GM12878 (cell line): ENCODE data around the gene HERPUD2. TPM values are rescaled to one million over a fixed set of nuclear protein-coding genes. Genes with fewer than 3 reads are reported as not detected.
A peak's percentile ranks its signal among the peaks of the same experiment; 100 is the strongest.

Source experiments
- ATAC-seq: fragments of 200-7000 bp; cut with Tn5 transposase; 3 replicates; pipeline ENCODE4 v1.9.1; 2020; ENCODE audit warnings: mild to moderate bottlenecking, moderate library complexity
- BruUV-seq: library from RNA; stranded (reverse); fragments of 400-500 nt; replicated peaks from 2 replicates; lab custom pipeline; 2021; lab: Mats Ljungman, UMichigan
- CTCF ChIA-PET: fragments of 300-600 bp; sonication (Branson Sonifier 250); formaldehyde crosslinking; extraction: SDS; loops from one replicate; lab custom pipeline; 2021; ENCODE audit warnings: inconsistent platforms; lab: Yijun Ruan, JAX
- POLR2A ChIA-PET: fragments of 350-600 bp; formaldehyde crosslinking; extraction: SDS; loops from one replicate; lab custom pipeline; 2021; ENCODE audit warnings: inconsistent platforms; lab: Charles Lee
- RAD21 ChIA-PET: fragments of 300-600 bp; sonication (Branson Sonifier 250); formaldehyde crosslinking; loops from one replicate; lab custom pipeline; 2023; ENCODE audit warnings: antibody characterized with exemption; ENCODE audit not compliant: unreplicated experiment; lab: Charles Lee
- SMC1A ChIA-PET: fragments of 300-600 bp; sonication (Branson Sonifier 250); formaldehyde crosslinking; loops from one replicate; lab custom pipeline; 2023; ENCODE audit not compliant: unreplicated experiment, uncharacterized antibody; lab: Charles Lee
- DNase-seq: peaks from one replicate; pipeline ENCODE4 v3.0.0-alpha.2; 2011; ENCODE audit warnings: low read depth, low spot score
- FAIRE-seq: peaks from 3 replicates; lab custom pipeline; 2011; peaks lifted over from hg19 to GRCh38; lab: Jason Lieb, UNC
- H2AFZ ChIP-seq: 2 replicates; pipeline ENCODE4 v1.6.0; 2011; ENCODE audit warnings: low read depth, low read length, control low read depth; ENCODE audit not compliant: control insufficient read depth
- H3K27ac ChIP-seq: 2 replicates; pipeline ENCODE4 v1.5.1; 2011; ENCODE audit warnings: control low read depth; ENCODE audit not compliant: control insufficient read depth, insufficient read depth
- H3K27me3 ChIP-seq, 2 experiments: replicated peaks in 1 of 2; 2 replicates each; pipeline versions ENCODE4 v1.6.0 to v1.6.1; 2011; ENCODE audit warnings: low read length in 1 of 2; ENCODE audit not compliant: control insufficient read depth in 2 of 2, insufficient read depth in 2 of 2
- H3K36me3 ChIP-seq, 2 experiments: 2 replicates each; pipeline ENCODE4 v1.5.1; 2011; ENCODE audit warnings: low read length in 1 of 2; ENCODE audit not compliant: control insufficient read depth in 2 of 2, insufficient read depth in 2 of 2
- H3K4me1 ChIP-seq: 2 replicates; pipeline ENCODE4 v1.6.1; 2011; ENCODE audit warnings: mild to moderate bottlenecking, low read length, moderate library complexity, mixed read lengths; ENCODE audit not compliant: control insufficient read depth, insufficient read depth
- H3K4me2 ChIP-seq: 2 replicates; pipeline ENCODE4 v1.6.0; 2011; ENCODE audit warnings: control low read depth; ENCODE audit not compliant: control insufficient read depth, insufficient read depth
- H3K4me3 ChIP-seq: fragments of 200-600 bp; sonication (generic); 2 replicates; pipeline ENCODE4 v1.5.1; 2016
- H3K79me2 ChIP-seq: 2 replicates; pipeline ENCODE4 v1.6.0; 2011; ENCODE audit warnings: low read length; ENCODE audit not compliant: control insufficient read depth, insufficient read depth
- H3K9ac ChIP-seq: 2 replicates; pipeline ENCODE4 v1.8.0; 2011; ENCODE audit warnings: low read length, control low read depth, mixed read lengths; ENCODE audit not compliant: control insufficient read depth, insufficient read depth
- H3K9me3 ChIP-seq: replicated peaks from 3 replicates; pipeline ENCODE4 v1.5.1; 2011; ENCODE audit warnings: mild to moderate bottlenecking, low read length; ENCODE audit not compliant: control insufficient read depth, insufficient read depth
- H4K20me1 ChIP-seq: 2 replicates; pipeline ENCODE4 v1.6.0; 2011; ENCODE audit not compliant: control insufficient read depth, insufficient read depth
- ATF7 ChIP-seq: fragments of 450-650 bp; IDR thresholded peaks from 2 replicates; pipeline ENCODE4 v1.6.1; 2016; ENCODE audit warnings: low read depth, mild to moderate bottlenecking
- BMI1 ChIP-seq: fragments of 450-650 bp; IDR thresholded peaks from 2 replicates; pipeline ENCODE4 v1.6.1; 2016; ENCODE audit warnings: mild to moderate bottlenecking, moderate library complexity, borderline replicate concordance
- CBX5 ChIP-seq: sonication (generic); IDR thresholded peaks from 2 replicates; pipeline ENCODE4 v1.6.1; 2016; ENCODE audit warnings: low read depth, moderate library complexity, mild to moderate bottlenecking, inconsistent platforms
- FOS ChIP-seq: IDR thresholded peaks from 3 replicates; pipeline ENCODE4 v1.6.1; 2011; ENCODE audit warnings: borderline replicate concordance; ENCODE audit not compliant: insufficient read length; ENCODE audit errors: extremely low read depth
- LARP7 ChIP-seq: fragments of 450-650 bp; IDR thresholded peaks from 2 replicates; pipeline ENCODE4 v1.6.1; 2017; ENCODE audit warnings: mild to moderate bottlenecking
- MEF2B ChIP-seq: fragments of 450-650 bp; IDR thresholded peaks from 2 replicates; pipeline ENCODE4 v1.6.1; 2018; ENCODE audit warnings: mild to moderate bottlenecking, moderate library complexity; ENCODE audit not compliant: partially characterized antibody, poor library complexity, severe bottlenecking
- NFYA ChIP-seq: IDR thresholded peaks from 2 replicates; pipeline ENCODE4 v1.6.1; 2011; ENCODE audit warnings: low read depth, mild to moderate bottlenecking, low read length, improper control_type of control experiment, borderline replicate concordance
- SMARCA5 ChIP-seq: fragments of 450-650 bp; IDR thresholded peaks from 2 replicates; pipeline ENCODE4 v1.6.1; 2017; ENCODE audit warnings: mild to moderate bottlenecking
- WGBS: methylation state at CpG from one replicate; pipeline ENCODE4 v1.1.6; 2016; ENCODE audit warnings: low lambda C conversion rate; ENCODE audit not compliant: insufficient replicate concordance, insufficient coverage; ENCODE audit errors: missing lambda C conversion rate; 5-methylcytosine and 5-hydroxymethylcytosine counted together
- in situ Hi-C: fragments of 300-500 bp; cut with MboI; formaldehyde crosslinking; loops from 9 replicates; pipeline ENCODE4 v1.14.3; 2018; ENCODE audit warnings: mixed read lengths
- intact Hi-C: fragments of 100-400 bp; cut with micrococcal nuclease; formaldehyde crosslinking; loops from one replicate; pipeline ENCODE4 v1.14.2; 2022; ENCODE audit not compliant: unreplicated experiment
- polyA plus RNA-seq, 11 experiments: library from polyadenylated mRNA; depleted of rRNA in 4 of 11; unstranded in 6 of 11; stranded (reverse) in 5 of 11; fragments of >200 nt; fragmentation: Nextera tagmentation in 4 of 11; fragmentation: Illumina TruSeq in 1 of 11; extraction: Ambion mirVana in 4 of 11; extraction: Trizol in 1 of 11; gene quantifications; 1 replicate in 1 of 11; 2 replicates in 10 of 11; pipeline versions ENCODE4 v1.2.1 to v1.2.3, GENCODE V29; 2011 to 2016; ENCODE audit warnings: inconsistent platforms in 2 of 11, missing spikeins in 2 of 11, low read depth in 1 of 11
- total RNA-seq, 4 experiments: library from RNA; depleted of rRNA in 3 of 4; stranded (reverse); fragments of >200 nt in 3 of 4; fragmentation: Illumina TruSeq in 1 of 4; extraction: Trizol in 1 of 4; gene quantifications; 2 replicates each; pipeline versions ENCODE4 v1.2.1 to v1.2.3, GENCODE V29; 2013 to 2021
- TF ChIP-seq, protein P1 (sequence below), 3 experiments: IDR thresholded peaks in 2 of 3; conservative IDR thresholded peaks in 1 of 3; 2 replicates each; pipeline ENCODE4 v1.5.1; 2011; ENCODE audit warnings: low read depth in 3 of 3, low read length in 3 of 3, mild to moderate bottlenecking in 3 of 3, control low read depth in 2 of 3, moderate library complexity in 2 of 3, inconsistent platforms in 1 of 3, mixed read lengths in 1 of 3; ENCODE audit not compliant: control insufficient read depth in 2 of 3, insufficient read depth in 1 of 3; ENCODE audit errors: extremely low read depth in 1 of 3
- TF ChIP-seq, protein P2 (sequence below): IDR thresholded peaks from 2 replicates; pipeline ENCODE4 v1.6.1; 2011; ENCODE audit warnings: low read depth, low read length, improper control_type of control experiment, borderline replicate concordance
- TF ChIP-seq, protein P3 (sequence below): IDR thresholded peaks from 2 replicates; pipeline ENCODE4 v1.6.1; 2012; ENCODE audit warnings: mild to moderate bottlenecking, low read depth, low read length

HERPUD2 gene
- total and polyA plus RNA-seq, 10 of the 15 experiments (the other 5 are each of a cell fraction or from before 2014, with no cell fraction given), result 4.7 to 69.6 (median 13.9) TPM

DNA sequence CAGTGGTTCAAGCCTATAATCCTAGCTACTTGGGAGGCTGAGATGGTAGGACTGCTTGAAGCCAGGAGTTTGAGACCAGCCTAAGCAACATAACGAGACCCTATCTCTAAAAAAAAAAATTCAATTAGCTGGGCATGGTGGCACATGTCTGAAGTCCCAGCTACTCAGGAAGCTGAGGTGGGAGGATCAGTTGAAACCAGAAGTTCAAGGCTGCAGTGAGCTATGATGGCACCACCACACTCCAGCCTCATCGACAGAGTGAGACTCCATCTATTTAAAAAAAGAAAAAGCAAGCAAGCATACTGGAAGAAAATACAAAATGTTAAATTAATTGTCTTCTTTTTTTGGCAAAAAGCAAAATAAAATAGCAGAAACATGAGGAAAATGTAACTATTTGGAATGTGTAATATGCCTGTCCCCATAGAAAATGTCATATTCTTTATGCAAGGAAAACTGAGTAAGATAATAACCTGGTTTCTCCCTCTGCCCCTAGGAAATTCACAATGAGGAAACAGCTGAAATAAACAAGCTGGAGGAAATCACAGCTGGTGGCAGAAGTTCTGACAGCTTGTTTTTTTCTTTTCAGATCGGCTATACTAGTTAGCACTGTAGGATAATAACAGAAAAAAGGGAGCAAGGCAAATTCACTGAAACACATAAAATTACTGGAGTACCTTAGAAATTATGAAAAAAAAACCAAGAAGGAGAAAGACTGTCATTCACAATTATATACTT lies 48.5 kb downstream of the HERPUD2 start:
- H3K36me3 ChIP-seq, result peaks cover 4 to 5% of the 10 kb centered on the region in 2 experiments; a peak in 2 of 4 replicates
- ChIA-PET CTCF (interaction anchor here (0.6 to 1.3 kb wide), 6 partner anchors 11 to 751 kb away, joined by 3 to 4 read pairs (median 3); no protein-coding TSS in a partner anchor), RAD21 (interaction anchor here (1.0 to 2.0 kb wide), 6 partner anchors 11 to 81 kb away, joined by 3 to 6 read pairs (median 4); no protein-coding TSS in a partner anchor), POLR2A (interaction anchor here (0.7 to 1.0 kb wide), 2 partner anchors 79 to 153 kb away, joined by 3 to 4 read pairs; no protein-coding TSS in a partner anchor), SMC1A (interaction anchor here (0.6 to 2.5 kb wide), 13 partner anchors 9 to 235 kb away, joined by 3 to 11 read pairs (median 6); no protein-coding TSS in a partner anchor)
- no peak overlapping the region for H2AFZ ChIP-seq
- no peaks in the 10 kb centered on the region; the same call in 2 of the 3 replicates for H3K9me3 ChIP-seq
- H3K27ac ChIP-seq, result peak overlapping the region; percentile 58
- DNase-seq, result no peak
- no peak for FAIRE-seq
- no peaks in the 10 kb centered on the region for H4K20me1 ChIP-seq
- H3K27me3 ChIP-seq, result no peaks in the 10 kb centered on the region
- peak; percentile 58 for ATAC-seq
- intact Hi-C loops (loop anchor here (5.0 kb wide), 1 partner anchor 46 kb away; no protein-coding TSS in a partner anchor), in situ Hi-C loops (no loop called here)
- TF ChIP-seq MEF2B (no peak), BMI1 (no peak), NFYA (no peak), FOS (no peak), CBX5 (no peak), SMARCA5 (no peak), LARP7 (no peak), ATF7 (no peak)
- TF ChIP-seq, protein P1, sequence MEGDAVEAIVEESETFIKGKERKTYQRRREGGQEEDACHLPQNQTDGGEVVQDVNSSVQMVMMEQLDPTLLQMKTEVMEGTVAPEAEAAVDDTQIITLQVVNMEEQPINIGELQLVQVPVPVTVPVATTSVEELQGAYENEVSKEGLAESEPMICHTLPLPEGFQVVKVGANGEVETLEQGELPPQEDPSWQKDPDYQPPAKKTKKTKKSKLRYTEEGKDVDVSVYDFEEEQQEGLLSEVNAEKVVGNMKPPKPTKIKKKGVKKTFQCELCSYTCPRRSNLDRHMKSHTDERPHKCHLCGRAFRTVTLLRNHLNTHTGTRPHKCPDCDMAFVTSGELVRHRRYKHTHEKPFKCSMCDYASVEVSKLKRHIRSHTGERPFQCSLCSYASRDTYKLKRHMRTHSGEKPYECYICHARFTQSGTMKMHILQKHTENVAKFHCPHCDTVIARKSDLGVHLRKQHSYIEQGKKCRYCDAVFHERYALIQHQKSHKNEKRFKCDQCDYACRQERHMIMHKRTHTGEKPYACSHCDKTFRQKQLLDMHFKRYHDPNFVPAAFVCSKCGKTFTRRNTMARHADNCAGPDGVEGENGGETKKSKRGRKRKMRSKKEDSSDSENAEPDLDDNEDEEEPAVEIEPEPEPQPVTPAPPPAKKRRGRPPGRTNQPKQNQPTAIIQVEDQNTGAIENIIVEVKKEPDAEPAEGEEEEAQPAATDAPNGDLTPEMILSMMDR (IDR thresholded peaks at IDR 0.05 in 2 of 3, conservative IDR thresholded peaks at IDR 0.05 in 1 of 3; ENCODE audit: control insufficient read depth in 2 of 3, extremely low read depth in 1 of 3, insufficient read depth in 1 of 3, low read depth in 3 of 3, low read length in 3 of 3), result no peak
- TF ChIP-seq, protein P2, sequence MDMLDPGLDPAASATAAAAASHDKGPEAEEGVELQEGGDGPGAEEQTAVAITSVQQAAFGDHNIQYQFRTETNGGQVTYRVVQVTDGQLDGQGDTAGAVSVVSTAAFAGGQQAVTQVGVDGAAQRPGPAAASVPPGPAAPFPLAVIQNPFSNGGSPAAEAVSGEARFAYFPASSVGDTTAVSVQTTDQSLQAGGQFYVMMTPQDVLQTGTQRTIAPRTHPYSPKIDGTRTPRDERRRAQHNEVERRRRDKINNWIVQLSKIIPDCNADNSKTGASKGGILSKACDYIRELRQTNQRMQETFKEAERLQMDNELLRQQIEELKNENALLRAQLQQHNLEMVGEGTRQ, result no peak
- TF ChIP-seq, protein P3, sequence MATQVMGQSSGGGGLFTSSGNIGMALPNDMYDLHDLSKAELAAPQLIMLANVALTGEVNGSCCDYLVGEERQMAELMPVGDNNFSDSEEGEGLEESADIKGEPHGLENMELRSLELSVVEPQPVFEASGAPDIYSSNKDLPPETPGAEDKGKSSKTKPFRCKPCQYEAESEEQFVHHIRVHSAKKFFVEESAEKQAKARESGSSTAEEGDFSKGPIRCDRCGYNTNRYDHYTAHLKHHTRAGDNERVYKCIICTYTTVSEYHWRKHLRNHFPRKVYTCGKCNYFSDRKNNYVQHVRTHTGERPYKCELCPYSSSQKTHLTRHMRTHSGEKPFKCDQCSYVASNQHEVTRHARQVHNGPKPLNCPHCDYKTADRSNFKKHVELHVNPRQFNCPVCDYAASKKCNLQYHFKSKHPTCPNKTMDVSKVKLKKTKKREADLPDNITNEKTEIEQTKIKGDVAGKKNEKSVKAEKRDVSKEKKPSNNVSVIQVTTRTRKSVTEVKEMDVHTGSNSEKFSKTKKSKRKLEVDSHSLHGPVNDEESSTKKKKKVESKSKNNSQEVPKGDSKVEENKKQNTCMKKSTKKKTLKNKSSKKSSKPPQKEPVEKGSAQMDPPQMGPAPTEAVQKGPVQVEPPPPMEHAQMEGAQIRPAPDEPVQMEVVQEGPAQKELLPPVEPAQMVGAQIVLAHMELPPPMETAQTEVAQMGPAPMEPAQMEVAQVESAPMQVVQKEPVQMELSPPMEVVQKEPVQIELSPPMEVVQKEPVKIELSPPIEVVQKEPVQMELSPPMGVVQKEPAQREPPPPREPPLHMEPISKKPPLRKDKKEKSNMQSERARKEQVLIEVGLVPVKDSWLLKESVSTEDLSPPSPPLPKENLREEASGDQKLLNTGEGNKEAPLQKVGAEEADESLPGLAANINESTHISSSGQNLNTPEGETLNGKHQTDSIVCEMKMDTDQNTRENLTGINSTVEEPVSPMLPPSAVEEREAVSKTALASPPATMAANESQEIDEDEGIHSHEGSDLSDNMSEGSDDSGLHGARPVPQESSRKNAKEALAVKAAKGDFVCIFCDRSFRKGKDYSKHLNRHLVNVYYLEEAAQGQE, result no peak
- H3K4me3 ChIP-seq, result peak overlapping the region; percentile 6; the same call in 1 of the 2 replicates
- H3K4me2 ChIP-seq, result peak overlapping the region; percentile 31
- no TSS peak for BruUV-seq
- peaks cover 2% of the 10 kb centered on the region; the same call in 1 of the 2 replicates for H3K79me2 ChIP-seq
- peaks cover 22% of the 10 kb centered on the region for H3K4me1 ChIP-seq
- H3K9ac ChIP-seq, result no peak overlapping the region
- 3% methylated on average over 3 of the region's 3 CpGs for WGBS
